Measurements from ENCODE around the gene UEVLD. TPM values are rescaled to one million over a fixed set of nuclear protein-coding genes. Genes with fewer than 3 reads are reported as not detected.

UEVLD gene
- total RNA-seq, 2 donors from 2014 or later = 19.7 to 20.7 TPM

GRCh38 chr11:18521122-18521521 lies 67.4 kb downstream of the UEVLD start:
- H3K9me3 ChIP-seq = no peaks in the 10 kb centered on the region
- no peaks in the 10 kb centered on the region for H3K27me3 ChIP-seq
- DNase-seq (ENCODE audit: low spot score) = no peak
- peaks cover 5% of the 10 kb centered on the region for H3K36me3 ChIP-seq
- TF ChIP-seq, protein P1, sequence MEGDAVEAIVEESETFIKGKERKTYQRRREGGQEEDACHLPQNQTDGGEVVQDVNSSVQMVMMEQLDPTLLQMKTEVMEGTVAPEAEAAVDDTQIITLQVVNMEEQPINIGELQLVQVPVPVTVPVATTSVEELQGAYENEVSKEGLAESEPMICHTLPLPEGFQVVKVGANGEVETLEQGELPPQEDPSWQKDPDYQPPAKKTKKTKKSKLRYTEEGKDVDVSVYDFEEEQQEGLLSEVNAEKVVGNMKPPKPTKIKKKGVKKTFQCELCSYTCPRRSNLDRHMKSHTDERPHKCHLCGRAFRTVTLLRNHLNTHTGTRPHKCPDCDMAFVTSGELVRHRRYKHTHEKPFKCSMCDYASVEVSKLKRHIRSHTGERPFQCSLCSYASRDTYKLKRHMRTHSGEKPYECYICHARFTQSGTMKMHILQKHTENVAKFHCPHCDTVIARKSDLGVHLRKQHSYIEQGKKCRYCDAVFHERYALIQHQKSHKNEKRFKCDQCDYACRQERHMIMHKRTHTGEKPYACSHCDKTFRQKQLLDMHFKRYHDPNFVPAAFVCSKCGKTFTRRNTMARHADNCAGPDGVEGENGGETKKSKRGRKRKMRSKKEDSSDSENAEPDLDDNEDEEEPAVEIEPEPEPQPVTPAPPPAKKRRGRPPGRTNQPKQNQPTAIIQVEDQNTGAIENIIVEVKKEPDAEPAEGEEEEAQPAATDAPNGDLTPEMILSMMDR (IDR thresholded peaks at IDR 0.05) = no peak
- no peak overlapping the region for H3K4me3 ChIP-seq
- peaks cover 0 to 6% of the 10 kb centered on the region in 2 donors for H3K4me1 ChIP-seq
- no peak overlapping the region for H3K27ac ChIP-seq

DNA sequence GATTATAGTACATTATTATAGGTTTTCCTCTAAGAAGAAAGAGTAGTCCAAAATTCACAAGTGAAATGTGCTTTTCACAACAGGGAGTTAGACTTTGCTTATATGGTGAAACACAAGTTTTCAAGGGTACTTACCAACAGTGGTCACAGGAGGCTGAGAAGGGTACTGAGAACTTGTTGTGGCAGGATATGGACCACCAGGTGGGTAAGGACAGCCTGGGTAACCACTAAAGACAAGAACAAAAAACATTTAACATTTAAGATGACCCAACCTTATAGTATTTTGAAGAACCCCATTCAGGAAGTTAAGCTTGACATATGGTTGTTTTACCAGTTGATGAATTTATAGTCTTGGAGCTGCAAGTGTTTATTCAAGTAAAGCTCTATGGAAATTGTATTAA lies 86.2 kb downstream of the UEVLD start:
- Histone ChIP-seq H3K9me3 (no peaks in the 10 kb centered on the region), H3K4me3 (no peak overlapping the region), H3K4me1 (no peaks in the 10 kb centered on the region), H3K27me3 (no peaks in the 10 kb centered on the region), H3K27ac (no peak overlapping the region), H3K36me3 (peaks cover 83% of the 10 kb centered on the region)
- TF ChIP-seq, protein P1 (IDR thresholded peaks at IDR 0.05) = no peak
- DNase-seq (ENCODE audit: low spot score) = no peak

GRCh38 chr11:18501629-18502028 lies 86.9 kb downstream of the UEVLD start:
- no peak for DNase-seq (ENCODE audit: low spot score)
- H3K36me3 ChIP-seq = peaks cover 77% of the 10 kb centered on the region
- no peak overlapping the region for H3K27ac ChIP-seq
- TF ChIP-seq, protein P1 (IDR thresholded peaks at IDR 0.05) = no peak
- no peaks in the 10 kb centered on the region for H3K9me3 ChIP-seq
- H3K4me1 ChIP-seq = no peaks in the 10 kb centered on the region
- no peaks in the 10 kb centered on the region for H3K27me3 ChIP-seq
- H3K4me3 ChIP-seq = no peak overlapping the region

- TF ChIP-seq, protein P1 (IDR thresholded peaks at IDR 0.05) = no peak
- H3K36me3 ChIP-seq = peaks cover 62% of the 10 kb centered on the region
- no peaks in the 10 kb centered on the region for H3K27me3 ChIP-seq
- DNase-seq (ENCODE audit: low spot score) = no peak
- H3K27ac ChIP-seq = no peak overlapping the region
- no peaks in the 10 kb centered on the region for H3K9me3 ChIP-seq
- no peak overlapping the region for H3K4me3 ChIP-seq
- no peaks in the 10 kb centered on the region for H3K4me1 ChIP-seq
Measured at GRCh38 chr11:18498039-18498438, 90.5 kb downstream of the UEVLD start.

DNA sequence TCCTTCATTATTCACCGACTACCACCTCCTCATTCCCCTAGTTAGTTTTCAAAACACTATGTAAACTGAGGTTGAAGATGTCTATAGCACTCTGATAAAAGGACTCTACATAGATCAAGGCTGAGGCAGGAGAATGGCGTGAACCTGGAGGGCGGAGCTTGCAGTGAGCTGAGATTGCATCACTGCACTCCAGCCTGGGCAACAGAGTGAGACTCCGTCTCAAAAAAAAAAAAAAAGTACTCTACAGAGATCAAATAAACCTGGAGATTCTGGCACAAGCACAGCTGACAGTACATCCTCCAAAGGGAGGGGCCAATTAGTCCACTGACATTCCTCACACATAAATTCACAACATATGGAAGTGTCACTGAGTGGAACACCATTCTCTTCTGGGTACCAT lies 92.8 kb downstream of the UEVLD start:
- Histone ChIP-seq H3K36me3 (peaks cover 47% of the 10 kb centered on the region), H3K9me3 (no peaks in the 10 kb centered on the region), H3K4me3 (no peak overlapping the region), H3K27me3 (no peaks in the 10 kb centered on the region), H3K4me1 (no peaks in the 10 kb centered on the region), H3K27ac (no peak overlapping the region)
- TF ChIP-seq, protein P1 (IDR thresholded peaks at IDR 0.05) = no peak
- DNase-seq (ENCODE audit: low spot score) = no peak

GRCh38 chr11:18495271-18495670 lies 93.3 kb downstream of the UEVLD start:
- Histone ChIP-seq H3K9me3 (no peaks in the 10 kb centered on the region), H3K36me3 (peaks cover 48% of the 10 kb centered on the region), H3K4me3 (no peak overlapping the region), H3K4me1 (no peaks in the 10 kb centered on the region), H3K27me3 (no peaks in the 10 kb centered on the region), H3K27ac (no peak overlapping the region)
- DNase-seq (ENCODE audit: low spot score) = no peak
- TF ChIP-seq, protein P1 (IDR thresholded peaks at IDR 0.05) = no peak

Measured in right atrium auricular region (tissue), 2 donors.